GM19240 (cell line): ENCODE data around the gene HCRT.
"Not testable (repeated sequence)": the region's sequence is repeated elsewhere in the genome, so short reads cannot be mapped to it uniquely, and the experiment has no call there.

Source experiments
- DNase-seq: peaks from one replicate; pipeline ENCODE4 v3.0.0; 2011; ENCODE audit warnings: low spot score; ENCODE audit not compliant: insufficient read length

HCRT gene

DNA sequence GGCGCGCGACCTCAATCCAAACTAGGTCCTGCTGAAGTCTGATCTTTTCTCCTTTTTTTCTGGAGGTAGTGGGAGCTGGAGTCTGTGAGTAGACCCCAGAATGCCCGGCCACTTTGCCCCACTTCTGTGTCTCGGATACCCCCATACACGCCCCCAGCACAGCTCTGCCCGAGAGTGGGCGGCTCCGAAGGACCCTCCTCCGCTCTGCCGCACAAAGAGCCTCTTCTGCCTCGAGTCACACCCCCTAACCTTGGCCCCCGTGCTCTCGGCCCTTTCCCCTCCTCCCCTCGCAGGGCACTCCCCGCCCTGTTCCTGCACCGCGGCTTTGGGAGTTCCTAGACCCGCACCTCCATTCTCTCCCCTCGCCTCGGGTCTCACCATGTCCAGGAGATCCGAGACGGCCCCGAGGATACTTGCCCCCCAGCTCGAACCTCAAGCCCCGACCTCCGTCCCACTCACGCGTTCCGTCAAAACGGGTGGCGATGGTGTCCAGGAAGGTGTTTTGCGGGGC lies 4.8 kb downstream of the HCRT start:
- no peak for DNase-seq

DNA sequence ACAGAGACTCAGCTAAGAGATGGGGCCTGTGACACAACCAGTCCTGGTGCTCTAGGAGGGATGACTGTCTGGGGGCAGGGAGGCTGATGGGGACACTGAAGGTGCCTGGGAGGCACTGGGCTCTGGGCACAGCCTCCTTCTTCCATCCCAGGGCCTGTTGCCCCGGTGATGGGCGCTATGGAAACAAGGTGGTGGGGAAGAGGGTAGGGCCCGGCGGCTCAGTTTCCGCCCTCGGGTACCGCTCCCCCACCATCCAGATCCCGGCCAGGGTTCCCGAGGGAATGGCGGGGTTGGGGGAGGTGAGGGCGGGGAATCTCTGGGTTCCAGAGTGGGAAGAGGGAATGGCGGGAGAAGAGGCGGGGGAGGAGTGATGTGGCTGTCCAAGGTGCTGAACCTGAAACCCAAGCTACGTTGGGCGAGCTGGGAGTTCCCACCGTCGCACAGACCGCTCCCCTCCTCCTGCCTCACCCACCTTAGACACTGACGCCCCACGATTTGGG lies 5.3 kb downstream of the HCRT start:
- DNase-seq = no peak

DNA sequence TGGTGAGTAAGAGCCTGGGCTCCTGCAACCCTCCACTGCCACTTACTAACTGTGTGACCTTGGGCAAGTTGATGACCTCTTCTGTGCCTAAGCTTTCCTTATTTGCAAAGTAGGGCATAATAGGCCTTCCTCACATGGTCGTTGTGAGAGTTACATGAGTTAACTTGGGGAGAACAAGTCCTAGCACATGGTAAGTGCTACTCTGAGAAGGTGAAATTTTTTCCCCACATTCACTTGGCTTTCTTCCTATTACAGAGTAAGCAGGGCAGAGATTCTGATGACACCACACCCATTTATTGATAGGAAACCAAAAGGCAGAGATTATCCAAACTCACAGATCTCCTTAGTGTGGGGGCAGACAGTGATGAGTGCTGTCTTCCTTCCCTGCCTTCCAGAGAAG lies 5.9 kb downstream of the HCRT start:
- DNase-seq = no peak

DNA sequence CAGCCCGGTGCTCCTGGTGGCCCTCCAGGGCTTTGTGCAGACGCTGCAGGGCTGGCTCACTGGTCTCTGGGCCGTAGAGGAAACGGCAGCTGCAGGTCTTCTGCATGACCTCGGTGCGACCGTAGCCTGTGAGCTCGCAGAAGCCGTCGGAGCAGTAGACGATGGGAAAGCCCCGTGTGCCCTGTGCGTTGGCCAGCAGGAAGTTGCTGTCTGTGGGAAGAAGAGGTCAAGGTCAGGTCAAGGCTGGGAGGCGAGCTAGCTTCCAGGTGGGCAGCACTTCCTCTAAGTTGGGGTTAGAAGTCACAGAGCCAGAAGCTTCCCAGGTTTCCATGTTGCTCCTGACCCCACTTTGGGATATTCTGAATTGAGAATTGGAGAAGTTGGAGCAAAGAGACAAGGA lies 6.4 kb downstream of the HCRT start:
- peak; percentile 43 for DNase-seq

DNA sequence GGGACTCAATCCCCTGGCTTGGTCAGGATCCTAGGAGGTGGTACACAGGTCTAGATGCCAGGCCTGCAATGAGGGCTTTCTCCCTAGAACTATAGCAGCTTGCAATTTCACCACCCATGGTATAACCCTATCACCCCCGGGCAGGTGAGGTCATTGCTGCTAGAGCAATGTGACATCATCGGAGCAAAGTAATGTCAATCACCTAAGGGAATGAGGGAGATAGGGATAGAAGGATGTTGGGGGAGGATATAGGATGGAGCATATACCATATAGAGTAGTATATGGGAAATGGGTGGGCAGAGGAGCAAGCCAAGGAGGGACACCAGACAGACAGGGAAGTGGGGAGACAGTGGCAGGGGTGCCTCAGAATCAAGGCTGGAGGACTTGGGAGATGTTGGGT lies 7.6 kb downstream of the HCRT start:
- DNase-seq = no peak

DNA sequence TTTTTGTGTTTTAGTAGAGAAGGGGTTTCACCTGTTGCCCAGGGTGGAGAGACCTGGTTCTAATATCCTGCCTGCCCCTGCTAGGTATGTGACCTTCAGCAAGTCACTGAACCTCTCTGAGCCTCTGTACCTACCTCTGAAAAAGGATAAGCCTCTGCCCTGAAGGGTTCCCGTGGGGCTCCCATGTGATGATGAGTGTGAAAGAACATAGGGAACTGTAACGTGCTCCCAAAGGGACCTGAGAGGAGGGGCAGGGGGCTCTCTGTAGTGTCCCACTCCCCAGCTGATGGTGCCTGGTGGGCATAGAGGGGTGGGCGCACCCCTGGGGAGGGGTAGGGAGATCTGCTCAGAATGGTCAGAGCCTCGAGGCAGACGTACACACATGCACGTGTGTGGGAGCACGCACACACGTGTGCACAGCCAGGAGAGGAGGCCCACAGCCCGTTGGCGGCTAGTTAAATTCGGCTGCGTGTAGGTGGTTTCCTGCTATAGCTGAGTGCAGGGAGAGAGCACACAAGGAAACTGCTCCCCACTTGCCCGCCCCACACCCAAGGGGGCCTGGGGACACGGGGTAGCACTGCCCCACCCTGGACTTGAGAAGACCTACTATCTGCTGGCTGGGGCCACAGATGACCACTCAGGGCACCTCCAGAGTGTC lies 11.0 kb downstream of the HCRT start:
- no peak for DNase-seq

DNA sequence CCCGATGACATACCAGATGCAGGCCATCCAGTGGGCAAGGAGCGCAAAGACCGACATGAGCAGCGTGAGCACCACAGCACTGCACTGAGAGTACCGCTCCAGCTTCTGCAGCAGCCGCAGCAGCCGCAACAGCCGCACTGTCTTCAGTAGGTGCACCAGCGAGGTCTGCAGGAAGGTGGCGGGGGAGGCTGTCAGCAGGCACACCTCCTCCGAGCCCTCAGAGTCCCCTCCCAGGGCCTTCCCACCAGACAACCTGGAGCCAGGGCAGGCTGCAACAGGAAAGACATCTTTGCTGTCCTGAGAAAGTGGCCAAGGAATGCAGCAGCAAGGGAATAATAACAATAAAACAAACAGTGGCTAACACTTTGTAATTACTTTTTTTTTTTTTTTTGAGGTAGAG lies 13.4 kb downstream of the HCRT start:
- no peak for DNase-seq

DNA sequence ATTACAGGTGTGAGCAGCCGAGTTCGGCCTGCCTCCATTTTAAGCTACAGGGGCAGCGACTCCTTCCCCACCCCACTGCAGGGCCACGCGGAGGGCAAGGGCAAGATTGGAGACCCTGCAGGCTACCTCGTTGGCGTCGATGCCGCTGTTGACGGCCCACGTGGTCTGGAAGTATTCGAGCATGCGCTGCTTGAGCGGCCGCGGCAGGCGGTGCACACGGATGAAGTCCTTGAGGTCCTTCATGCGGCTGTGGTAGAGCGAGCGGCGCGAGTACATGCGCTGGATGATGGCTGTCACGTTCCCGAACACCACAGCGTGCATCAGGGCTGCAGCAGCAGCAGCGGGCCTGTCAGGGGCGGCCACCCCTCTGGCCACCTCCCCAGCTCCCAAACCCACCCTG lies 15.9 kb downstream of the HCRT start:
- DNase-seq = no peak

DNA sequence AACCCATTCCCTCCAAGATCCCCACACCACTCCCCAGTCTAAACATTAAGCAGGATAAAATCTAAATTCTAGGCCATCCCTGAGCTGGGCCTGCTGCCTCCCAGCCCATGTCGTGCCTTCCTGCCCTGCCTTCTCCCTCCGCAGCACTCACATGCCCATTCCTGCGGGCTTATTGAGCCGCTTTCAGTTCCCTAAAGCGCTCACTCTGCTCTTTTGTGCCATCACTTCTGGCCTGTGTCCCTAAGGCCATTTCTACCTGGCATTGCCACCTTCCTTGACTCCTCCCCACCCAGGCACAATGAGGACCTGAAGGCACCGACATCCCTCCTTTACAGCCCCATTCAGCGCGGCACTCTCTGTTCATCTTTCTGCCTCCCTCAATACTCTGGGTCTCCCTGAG lies 17.4 kb downstream of the HCRT start:
- no peak for DNase-seq

DNA sequence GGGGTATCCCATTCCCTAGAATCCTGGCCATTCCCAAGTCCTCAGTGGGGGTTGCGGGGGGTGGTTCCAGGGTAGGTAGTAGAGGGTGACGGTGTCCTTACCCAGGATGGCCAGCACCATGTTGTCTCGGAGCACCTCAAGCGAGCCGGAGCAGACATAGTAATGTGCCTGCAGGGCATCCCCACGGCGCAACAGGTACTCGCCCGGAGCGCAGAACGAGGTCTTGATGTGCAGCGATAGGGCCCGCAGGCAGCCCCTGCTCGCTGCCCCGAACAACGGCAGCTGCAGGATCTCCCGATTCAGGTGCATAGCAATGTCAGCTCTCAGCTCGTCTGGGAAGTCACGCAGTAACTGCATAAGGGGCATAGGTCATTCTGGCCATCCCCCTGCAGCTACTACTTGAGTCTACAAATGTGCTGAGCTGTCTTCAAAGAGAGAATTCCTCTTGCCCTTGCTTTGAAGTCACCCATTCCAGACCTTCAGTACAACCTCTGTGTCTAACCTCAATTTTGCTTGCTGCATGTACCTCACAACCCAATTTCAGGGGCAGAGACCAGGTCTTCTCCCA lies 19.0 kb downstream of the HCRT start:
- DNase-seq = no peak

DNA sequence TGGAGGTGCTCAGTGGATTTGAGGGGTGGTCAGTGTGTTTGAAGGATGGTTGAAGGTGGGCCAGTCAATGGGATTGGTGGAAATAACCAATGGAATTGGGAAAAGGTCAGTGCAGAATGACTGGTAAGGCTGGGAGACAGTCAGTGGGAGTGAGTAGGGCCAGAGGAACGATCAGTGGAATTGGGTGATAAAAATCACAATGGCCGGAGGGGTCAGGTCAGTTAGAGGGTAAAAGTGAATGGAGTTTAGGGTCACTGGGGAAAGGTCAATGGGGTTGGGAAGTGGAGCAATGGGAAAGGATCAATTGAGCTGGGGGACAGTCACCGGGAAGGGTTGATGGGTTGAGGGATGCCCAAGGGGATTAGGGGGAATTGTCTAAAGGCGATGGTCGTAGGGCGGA lies 19.5 kb downstream of the HCRT start:
- no peak for DNase-seq

DNA sequence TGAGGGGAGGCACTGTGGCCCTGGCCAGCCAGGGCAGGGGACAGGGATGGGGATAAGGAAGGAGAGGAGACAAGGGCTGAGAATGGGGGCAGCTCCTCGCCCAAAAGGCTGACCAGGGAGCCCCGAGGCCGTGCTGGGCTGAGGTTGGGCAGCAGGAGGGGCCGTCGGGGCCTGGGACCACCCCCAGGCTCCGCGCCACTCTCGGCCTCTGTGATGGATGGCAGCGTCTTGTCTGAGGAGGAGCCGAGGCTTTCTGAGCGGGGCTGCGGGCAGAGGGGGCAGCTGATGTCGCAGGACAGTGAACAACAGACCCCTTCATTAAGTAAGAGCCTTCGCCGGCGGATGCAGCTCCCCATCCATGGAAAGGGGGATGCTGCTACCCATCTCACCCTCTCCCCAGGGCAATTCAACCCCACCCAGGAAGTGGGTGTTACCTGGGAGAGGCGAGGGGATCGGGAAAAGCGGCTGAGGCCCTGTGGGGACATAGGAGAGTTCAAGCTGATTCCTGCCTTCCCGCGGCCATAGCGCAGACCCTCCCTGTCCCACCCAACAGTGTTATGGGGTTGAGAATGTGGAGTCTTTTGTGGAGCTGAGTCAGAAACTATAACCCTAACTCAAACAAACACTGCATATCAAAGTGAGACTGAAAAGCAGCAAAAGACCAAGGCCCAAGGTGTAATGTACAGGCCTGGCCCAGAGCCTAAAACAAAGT lies 21.4 kb downstream of the HCRT start:
- DNase-seq = no peak

DNA sequence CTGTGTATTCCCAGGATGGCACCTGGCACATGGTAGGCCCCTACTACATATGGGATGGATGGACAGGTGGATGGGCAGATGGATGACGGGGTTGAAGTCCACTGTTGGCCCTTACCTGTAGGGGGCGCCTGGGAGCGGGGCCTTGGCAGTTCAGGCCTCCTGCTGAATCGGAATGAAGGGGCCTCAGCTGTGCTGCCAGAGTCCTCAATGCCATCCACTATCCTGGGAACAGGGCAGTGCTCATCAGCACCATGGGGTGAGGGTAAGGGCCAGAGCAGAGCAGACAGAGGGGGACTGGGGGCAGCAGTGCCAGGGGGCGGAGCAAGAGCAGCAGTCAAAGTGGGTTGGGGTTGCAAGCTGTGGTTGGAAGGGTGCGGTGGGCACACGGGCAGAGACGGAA lies 22.1 kb downstream of the HCRT start:
- DNase-seq = no peak

DNA sequence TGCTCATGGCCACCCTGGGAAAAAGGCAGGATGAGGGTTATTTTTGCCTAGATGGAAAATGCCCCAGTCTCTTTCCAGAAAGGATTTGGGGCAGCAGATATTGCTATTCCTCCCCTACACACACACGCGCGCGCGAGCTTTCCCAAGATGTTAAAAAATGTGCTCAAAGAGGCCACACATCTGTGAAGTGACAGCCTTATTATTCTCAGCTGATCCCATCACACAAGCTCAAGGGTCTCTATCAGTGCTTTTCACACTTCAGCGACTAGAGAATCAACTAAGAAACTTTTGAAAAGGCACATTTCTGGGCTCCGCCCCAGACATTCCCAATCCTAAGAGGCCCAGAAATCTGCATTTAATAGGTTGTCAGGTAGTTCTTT lies 24.7 kb downstream of the HCRT start:
- no peak for DNase-seq

DNA sequence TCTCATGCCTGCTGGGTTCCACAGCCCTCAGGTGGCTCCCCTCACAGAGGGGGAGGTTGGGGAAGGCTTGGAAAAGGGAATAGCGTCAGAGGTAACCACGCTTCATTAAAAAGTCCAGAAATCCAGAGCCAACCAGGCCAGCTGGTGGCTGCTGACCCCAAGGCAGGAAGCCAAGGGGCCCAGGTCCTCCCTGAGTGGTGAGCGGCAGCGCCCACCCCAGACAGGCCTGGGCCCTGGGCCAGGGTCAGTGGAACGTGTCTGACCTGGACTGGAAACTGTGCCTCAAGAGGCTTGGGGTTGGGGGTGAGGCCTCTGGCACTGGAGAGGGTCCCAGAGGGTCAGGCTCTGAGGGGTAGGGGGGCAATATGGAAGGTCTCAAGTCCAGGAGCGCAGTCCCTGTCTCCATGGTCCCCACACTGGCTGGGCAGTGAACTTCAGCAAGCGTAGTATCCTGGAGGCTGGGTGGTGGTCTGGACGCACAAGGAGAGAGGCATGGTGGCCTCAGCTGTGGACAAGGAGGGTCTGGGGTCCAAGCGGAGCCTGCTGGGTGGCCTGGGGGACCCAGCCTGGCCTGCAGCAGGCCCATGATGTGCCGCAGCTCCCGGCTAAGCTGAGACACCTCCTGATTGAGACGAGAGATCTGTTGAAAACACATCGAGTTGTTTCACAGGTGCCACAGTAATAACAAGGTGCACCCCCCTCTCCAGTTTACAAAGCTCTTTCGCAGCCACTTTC lies 25.3 kb downstream of the HCRT start:
- DNase-seq = no peak

DNA sequence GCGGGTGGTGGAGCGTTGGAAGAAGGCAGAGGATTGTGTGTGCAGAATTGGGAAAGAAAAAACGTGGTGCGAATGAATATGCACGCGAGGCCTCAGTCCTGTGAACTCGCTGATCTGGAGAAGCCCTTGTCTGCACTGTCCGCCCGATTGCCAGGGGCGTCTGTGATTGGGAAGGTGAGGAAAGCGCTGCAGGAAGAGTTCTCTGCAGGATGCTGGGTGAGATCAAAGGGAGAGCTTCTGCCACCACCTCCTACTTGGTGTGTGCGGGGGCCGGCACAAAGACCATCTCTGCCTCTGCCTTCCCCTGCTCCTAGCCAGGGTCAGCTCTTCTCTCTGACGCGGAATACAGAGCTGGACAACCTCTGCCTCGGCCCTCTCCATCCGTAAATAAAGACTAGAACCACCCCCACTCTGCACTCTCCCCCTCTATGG lies 29.6 kb downstream of the HCRT start:
- no peak for DNase-seq

DNA sequence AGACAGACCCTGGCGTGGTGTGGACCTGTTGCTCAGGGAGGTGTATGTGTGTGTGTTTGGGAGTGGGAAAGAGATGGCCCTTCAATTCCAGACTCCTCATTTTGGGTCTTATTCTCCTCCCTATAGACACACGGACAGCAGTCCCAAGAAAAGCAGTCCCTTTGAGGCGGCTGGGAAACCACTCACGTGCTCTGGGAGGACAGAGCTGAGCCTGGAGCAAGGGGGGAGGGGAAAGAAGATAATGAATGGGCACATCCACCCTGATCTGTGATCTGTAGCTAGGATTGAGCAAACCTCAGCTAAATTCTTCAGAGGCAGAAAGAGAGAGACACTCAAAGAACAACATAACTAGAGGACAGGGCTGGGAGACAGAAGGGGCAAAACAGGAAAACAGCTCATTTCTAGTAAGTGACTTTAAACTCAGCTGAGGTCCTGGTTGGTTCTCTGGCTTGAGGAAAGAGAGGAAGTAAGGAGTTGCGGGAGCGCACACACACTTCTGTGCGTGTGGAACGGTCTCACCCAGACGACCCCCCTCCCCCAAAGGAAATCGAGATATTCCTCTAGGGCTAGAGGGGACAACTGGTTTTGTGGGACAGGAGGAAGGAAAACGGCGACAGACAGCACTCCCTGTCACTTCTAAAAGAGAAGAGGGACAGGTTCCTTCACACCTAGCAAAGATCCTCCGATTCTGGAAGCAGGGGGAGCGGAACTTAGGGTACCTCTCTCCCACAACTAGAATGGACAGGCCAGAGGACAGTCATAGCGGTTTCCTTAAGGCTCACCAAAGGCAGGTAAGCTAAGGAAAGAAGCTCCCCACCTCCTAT lies 31.1 kb downstream of the HCRT start:
- DNase-seq = no peak

DNA sequence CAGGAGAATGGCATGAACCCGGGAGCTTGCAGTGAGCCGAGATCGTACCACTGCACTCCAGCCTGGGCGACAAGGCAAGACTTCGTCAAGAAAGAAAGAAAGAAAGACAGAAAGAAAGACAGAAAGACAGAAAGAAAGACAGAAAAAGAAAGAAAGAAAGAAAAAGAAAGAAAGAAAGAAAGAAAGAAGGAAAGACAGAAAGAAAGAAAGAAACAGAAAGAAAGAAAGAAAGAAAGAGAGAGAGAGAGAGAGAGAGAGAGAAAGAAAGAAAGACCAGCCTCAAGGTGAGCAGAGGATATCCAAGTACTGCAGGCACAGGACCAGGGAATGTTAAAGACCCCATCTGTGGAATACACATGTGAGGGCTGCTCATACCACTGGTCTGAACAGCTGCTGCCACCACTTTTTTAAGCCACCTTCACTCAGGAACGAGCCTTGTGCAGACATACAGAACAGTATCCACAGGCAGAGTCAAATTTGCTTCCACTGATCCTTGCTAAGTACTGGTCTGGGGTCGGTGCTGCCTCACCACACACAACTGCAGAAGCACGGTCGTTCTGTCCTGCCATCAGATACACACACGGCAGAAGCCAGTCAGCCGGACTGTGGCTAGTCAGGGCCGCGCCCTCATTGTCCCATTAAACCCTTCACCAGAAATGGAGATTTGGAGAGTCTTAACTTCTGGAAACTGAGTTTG lies 38.2 kb downstream of the HCRT start:
- no peak for DNase-seq

DNA sequence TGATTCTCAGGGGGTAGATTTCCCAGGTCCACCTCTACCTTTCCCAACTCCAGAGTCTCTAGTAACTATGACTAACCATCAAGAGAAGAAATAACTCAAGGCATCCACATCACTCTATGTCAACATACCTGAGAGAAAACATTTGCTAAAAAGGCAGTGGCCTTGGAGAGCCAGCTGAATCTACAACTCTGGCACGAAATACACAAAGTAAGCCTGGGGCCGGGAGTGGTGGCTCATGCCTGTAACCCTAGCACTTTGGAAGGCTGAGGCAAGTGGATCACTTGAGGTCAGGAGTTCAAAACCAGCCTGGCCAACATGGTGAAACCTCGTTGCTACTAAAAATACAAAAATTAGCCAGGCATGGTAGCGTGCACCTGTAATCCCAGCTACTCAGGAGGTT lies 42.1 kb downstream of the HCRT start:
- not testable (repeated sequence) for DNase-seq

DNA sequence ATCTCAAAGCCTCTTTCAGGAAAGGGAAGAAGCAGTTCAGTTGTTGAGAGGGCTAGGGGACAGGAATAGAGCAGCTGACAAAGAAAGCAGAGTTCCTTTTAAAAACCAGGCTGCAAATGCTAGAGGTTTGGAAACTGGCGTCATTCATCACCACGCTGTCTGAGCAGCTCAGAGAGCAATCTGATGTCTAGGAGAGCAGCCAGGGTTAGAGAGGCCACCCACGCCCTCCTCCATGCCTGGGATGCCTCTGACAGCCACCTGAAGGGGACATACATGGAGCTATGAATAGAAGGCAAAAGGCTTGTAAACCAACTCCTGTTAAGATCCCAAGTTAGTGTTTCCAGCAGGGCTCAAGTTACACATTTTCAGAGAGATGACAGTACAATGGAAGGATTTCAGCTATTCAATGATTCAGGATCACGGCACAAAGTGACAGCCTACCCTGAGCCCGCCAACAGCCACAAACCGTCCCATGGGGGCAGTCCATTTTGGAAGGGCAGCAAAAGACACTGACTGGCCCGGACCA lies 42.8 kb downstream of the HCRT start:
- DNase-seq = no peak
